ENCODE measurements around the gene NAA25. TPM values are rescaled to one million over a fixed set of nuclear protein-coding genes. Genes with fewer than 3 reads are reported as not detected.

The NAA25 gene
- total and polyA plus RNA-seq, 9 of the 15 experiments (the other 6 are each of a cell fraction or from before 2014, with no cell fraction given) = 26.6 to 59.6 (median 48.9) TPM

GRCh38 chr12:112116232-112117060 lies 7.9 kb upstream of the NAA25 start (continued):
- TF ChIP-seq NRF1 (conservative IDR thresholded peaks at IDR 0.05 in 1 of 2, IDR thresholded peaks at IDR 0.05 in 1 of 2) = peak; percentile 51 to 52
- TF ChIP-seq HDGF (IDR thresholded peaks at IDR 0.05) = 0 out of 2 replicates have a peak, but pooled peaks have one; percentile 81
- TF ChIP-seq NBN (IDR thresholded peaks at IDR 0.05; ENCODE audit: low read depth) = 0 out of 2 replicates have a peak, but pooled peaks have one; percentile 61
- TF ChIP-seq CREB3 (tag; conservative IDR thresholded peaks at IDR 0.05; ENCODE audit: low read depth) = peak; percentile 37; the same call in 1 of the 2 replicates
- TF ChIP-seq ZC3H8 (IDR thresholded peaks at IDR 0.05) = peak; percentile 95; the same call in 1 of the 2 replicates
- no peak for TF ChIP-seq BDP1 (IDR thresholded peaks at IDR 0.05; ENCODE audit: insufficient read depth, insufficient read length)
- 0 out of 2 replicates have a peak, but pooled peaks have one; percentile 48 for TF ChIP-seq ERF (CRISPR knock-in tag; IDR thresholded peaks at IDR 0.05)
- no peak for TF ChIP-seq RBM25 (IDR thresholded peaks at IDR 0.05; ENCODE audit: low read depth, low read length, severe bottlenecking)
- TF ChIP-seq ZNF263 (CRISPR knock-in tag; IDR thresholded peaks at IDR 0.05; ENCODE audit: borderline replicate concordance) = peak; percentile 87
- peak in 1 of 2 experiments; percentile 62; a peak in 2 of 4 replicates for TF ChIP-seq ZNF639 (CRISPR knock-in tag; conservative IDR thresholded peaks at IDR 0.05 in 1 of 2, IDR thresholded peaks at IDR 0.05 in 1 of 2)
- 0 out of 2 replicates have a peak, but pooled peaks have one; percentile 28 for TF ChIP-seq TOE1 (IDR thresholded peaks at IDR 0.05; ENCODE audit: borderline replicate concordance)
- TF ChIP-seq TOE1 (CRISPR knock-in tag; IDR thresholded peaks at IDR 0.05; ENCODE audit: borderline replicate concordance, low read depth) = no peak
- TF ChIP-seq GABPA (tag; conservative IDR thresholded peaks at IDR 0.05; ENCODE audit: low read depth) = peak; percentile 47
- TF ChIP-seq CEBPZ (IDR thresholded peaks at IDR 0.05; ENCODE audit: borderline replicate concordance, low read depth, low read length) = no peak
- peak; percentile 70; the same call in 1 of the 2 replicates for TF ChIP-seq NFRKB (IDR thresholded peaks at IDR 0.05; ENCODE audit: low read depth)
- TF ChIP-seq PHF8 (IDR thresholded peaks at IDR 0.05; ENCODE audit: borderline replicate concordance, low read length) = peak; percentile 62; the same call in 1 of the 2 replicates
- TF ChIP-seq KLF6 (CRISPR knock-in tag; IDR thresholded peaks at IDR 0.05; ENCODE audit: borderline replicate concordance) = 0 out of 2 replicates have a peak, but pooled peaks have one; percentile 9
- TF ChIP-seq MTA1 (IDR thresholded peaks at IDR 0.05; ENCODE audit: borderline replicate concordance) = peak; percentile 18; the same call in 1 of the 2 replicates
- 0 out of 2 replicates have a peak, but pooled peaks have one; percentile 46 for TF ChIP-seq IFI16 (CRISPR knock-in tag; IDR thresholded peaks at IDR 0.05)
- no peak for TF ChIP-seq HNRNPUL1 (IDR thresholded peaks at IDR 0.05; ENCODE audit: low read length)
- TF ChIP-seq SREBF1 (IDR thresholded peaks at IDR 0.05; ENCODE audit: borderline replicate concordance, low read depth, low read length) = no peak; the same call in 1 of the 2 replicates
